ENCODE measurements around the gene RNASEH2A.
"Not testable (repeated sequence)": the region's sequence is repeated elsewhere in the genome, so short reads cannot be mapped to it uniquely, and the experiment has no call there.

GRCh38 chr19:12797607-12798006, 8.8 kb upstream of the RNASEH2A start:
- TF ChIP-seq, protein P1, sequence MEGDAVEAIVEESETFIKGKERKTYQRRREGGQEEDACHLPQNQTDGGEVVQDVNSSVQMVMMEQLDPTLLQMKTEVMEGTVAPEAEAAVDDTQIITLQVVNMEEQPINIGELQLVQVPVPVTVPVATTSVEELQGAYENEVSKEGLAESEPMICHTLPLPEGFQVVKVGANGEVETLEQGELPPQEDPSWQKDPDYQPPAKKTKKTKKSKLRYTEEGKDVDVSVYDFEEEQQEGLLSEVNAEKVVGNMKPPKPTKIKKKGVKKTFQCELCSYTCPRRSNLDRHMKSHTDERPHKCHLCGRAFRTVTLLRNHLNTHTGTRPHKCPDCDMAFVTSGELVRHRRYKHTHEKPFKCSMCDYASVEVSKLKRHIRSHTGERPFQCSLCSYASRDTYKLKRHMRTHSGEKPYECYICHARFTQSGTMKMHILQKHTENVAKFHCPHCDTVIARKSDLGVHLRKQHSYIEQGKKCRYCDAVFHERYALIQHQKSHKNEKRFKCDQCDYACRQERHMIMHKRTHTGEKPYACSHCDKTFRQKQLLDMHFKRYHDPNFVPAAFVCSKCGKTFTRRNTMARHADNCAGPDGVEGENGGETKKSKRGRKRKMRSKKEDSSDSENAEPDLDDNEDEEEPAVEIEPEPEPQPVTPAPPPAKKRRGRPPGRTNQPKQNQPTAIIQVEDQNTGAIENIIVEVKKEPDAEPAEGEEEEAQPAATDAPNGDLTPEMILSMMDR (IDR thresholded peaks at IDR 0.05): not testable (repeated sequence)
- TF ChIP-seq POLR2A (IDR thresholded peaks at IDR 0.05): not testable (repeated sequence)

Measured in heart left ventricle (tissue), 13 donors.